ENCODE data around the gene PSMC5.
"Not testable (repeated sequence)": the region's sequence is repeated elsewhere in the genome, so short reads cannot be mapped to it uniquely, and the experiment has no call there.

Gene PSMC5

DNA sequence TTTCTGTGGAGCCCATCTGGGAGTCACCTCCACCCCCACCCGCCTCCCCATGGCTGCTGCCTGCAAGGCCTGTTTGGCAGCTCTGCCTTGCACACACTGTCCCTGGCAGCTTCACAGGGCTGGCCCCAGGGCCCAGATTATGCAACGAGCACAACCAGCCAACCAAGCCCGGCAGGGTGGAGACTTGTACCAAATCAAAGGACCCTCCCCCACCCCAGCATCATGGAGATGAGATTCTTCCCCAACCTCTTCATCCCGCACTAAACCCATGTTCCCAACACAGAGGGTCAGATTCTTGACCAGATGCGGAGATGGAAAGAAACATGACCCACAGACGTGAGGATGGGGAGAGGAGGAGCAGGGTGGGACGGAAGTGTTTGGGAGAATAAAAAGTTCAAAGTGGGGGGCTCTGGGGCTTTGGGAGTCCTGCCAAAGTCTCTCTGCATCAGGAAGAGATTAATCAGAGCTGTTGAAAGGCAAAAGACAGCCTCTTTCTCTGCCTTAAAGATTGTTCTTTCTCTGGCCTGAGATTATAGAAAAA lies 11.5 kb downstream of the PSMC5 start:
- peak; percentile 92 for DNase-seq (ENCODE audit: low spot score)

DNA sequence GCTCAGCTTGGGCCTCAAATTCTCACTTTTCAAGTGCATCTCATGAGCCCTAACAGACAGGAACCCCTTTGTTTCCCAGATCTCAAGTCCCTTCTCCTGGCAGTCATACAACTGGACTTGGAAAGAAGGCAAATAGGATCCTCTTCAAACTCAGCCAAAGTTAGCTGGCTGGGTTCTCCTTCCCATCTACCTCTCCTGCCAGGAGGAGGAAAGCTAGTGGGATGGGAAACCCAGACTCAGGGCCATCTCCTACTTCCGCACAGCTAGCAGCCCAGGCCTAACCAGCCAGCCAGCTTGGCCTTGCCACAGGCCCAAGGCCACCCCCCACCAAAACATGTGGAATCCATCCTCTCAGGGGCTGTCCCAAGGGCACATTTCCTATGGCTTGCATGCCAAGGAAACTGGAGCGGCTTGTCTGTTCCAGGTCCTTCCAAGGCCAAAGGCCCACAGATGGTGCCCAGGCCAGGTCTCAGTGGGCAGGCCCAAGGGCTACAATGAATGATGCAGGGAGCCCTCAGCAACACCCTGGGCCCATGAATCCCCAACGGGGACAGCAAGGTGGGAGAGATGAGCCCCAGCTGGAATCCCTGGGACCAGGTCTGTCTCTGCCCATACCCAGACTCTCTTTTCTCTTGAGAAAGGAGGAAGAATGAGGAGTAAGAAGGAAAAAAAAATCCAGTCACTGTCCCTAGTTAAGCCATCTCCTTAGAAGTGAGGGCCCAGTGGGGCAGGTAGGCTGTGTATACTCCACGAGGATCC lies 13.5 kb downstream of the PSMC5 start:
- DNase-seq (ENCODE audit: low spot score) = peak; percentile 80

DNA sequence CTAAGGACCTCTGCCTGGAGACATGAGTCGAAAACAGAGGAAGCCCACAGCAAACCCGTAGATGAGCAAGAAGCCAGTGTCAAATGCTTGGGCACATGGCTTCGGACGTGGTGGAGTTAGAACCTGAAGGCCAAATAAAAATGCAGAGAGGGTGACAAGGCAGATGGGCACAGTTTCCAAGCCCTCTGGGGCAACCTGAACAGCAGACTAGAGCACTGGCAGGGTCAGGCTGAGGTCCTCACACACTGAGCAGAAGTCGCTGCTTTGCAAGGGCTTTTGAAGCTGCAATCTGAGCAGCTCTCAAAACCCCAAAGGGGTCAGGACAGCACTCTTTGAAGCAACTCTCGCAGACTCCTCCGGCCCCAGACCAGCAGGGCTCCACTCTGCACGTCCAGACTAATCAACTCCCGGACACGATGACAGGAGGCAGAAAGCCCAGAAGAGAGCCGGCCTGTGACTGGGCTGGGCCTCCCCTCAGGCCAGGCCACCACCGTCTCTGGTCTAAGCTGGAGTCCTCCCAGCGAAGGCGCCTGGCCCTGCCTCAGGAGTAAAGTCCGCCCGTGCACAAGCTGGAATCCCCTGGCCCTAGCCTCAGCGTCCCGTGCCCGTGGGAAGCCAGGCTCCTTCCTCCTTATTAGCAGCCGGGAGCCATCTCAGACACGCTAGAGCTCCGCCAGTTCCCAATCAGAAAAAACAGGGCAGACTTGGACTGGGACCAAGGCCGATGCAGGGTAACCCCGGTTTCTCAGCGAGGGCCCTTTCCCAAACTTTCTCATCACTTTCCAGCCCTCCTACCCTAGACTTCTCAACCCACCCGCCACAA lies 14.3 kb downstream of the PSMC5 start:
- DNase-seq (ENCODE audit: low spot score) = peak; percentile 58

DNA sequence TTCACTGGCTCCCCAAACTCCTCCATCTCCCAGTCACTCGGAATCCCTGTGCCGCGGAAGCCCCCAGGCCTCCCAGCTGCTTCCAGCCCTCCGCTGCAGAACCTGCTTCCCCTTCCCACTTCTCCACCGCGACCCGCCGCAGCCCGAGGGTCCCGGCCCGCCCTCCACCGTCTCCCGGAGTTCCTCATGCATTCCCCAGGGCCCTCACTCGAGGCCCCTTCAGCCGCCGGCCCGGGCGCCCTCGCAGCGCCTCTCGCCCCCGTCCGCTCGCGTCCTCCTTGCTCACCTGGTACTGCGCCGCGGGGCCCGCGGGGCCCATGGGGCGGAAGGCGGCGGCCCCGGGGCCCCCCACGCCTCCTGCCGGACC lies 14.9 kb downstream of the PSMC5 start:
- DNase-seq (ENCODE audit: low spot score) = no peak

DNA sequence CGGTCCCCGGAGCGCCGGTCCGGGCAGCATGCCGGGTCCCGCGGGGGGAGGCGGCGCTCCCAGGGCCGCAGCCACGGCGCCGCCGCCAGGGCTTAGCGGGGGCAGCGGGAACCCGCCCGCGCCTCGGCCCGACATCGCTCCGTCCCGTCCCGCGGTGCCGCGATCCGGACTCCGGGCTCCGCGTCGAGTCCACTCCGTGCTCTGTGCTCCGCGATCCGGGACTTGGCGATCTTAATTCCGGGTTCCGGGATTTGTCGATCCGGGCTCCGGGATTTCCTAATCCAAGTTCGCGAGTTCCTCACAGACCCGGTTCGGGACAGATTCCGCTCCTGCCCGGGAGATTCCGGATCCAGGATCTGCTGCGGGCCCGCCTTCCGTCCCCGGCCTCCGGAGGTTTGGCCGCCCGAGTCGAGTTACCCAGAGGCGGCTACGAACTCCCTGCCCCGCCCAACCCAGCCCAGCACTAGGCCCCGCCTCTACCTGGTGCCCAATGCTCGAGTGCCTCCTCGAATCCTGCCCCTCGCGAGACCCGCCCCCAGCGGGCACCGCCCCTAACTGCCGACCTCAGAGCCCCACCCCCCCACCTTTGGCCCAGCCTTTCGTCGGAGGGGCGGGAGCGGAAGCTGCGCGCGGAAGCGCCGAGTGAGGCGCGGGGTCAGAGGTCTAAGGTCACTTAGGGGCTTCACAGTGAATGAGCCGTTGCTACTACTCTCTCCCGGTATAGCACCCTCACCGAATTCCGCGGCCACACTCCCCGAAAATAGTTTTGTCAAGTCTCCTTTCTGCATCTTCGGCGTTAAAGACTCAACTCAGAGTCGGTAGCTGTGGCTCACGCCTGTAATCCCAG lies 15.5 kb downstream of the PSMC5 start, which contains the start of gene SMARCD2:
Gene SMARCD2 (minus strand): TSS at position 146 of the 847 bp plus-strand sequence. CDS start 11 bp downstream, at position 135.
- DNase-seq (ENCODE audit: low spot score) = peak; percentile 97

DNA sequence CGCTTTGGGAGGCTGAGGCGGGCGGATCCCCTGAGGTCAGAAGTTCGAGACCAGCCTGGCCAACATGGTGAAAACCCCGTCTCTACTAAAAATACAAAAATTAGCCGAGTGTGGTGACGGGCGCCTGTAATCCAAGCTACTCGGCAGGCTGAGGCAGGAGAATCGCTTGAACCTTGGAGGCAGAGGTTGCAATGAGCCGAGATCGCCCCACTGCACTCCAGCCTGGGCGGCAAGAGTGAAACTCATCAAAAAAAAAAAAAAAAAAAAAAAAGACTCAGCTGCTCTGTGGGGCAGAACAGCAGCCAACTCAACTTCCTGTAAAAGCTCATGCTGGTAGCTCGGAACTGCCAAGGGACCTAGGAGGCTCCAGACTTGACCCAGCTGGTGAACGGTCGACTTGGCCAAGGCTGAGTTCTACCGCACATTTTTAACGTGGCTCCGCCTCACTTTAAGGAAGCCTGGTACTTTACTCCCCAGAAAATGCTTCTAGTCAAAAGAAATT lies 16.2 kb downstream of the PSMC5 start:
- DNase-seq (ENCODE audit: low spot score) = peak; percentile 62

DNA sequence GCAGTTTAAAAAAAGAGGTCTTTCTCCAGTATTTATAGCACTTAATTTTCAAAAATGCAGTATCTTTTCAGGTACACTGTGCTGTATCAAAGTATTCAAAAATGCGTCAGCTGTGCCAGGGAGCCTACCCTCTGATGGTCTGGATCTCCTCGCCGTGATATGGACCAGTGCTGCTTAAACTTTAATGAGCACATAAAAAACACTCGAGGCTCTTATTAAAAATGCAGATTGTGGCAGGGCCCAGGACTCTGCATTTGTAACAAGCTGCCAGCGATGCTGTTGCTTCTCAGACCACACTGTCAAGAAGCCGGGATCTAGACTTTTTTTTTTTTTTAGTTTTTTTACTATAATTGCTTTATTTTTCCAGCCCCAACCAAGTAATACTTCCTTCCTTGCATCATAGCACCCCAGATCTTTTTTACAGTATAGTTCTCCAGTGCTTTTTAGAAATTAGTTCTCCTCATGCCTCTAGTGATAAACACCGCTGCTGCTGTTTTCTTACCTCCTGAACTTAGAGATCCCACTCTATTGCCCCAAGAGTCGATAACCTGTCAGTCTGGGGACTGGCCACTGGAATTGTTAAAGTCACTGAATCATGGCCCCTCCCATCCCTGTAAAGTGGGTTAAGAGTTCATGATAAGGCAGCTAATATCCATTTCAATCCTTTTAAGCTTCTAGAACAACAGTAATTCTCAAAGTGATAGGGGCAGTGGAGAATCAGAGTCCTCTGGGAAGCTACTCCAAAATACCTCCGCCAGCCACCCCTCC lies 16.9 kb downstream of the PSMC5 start:
- DNase-seq (ENCODE audit: low spot score) = no peak

DNA sequence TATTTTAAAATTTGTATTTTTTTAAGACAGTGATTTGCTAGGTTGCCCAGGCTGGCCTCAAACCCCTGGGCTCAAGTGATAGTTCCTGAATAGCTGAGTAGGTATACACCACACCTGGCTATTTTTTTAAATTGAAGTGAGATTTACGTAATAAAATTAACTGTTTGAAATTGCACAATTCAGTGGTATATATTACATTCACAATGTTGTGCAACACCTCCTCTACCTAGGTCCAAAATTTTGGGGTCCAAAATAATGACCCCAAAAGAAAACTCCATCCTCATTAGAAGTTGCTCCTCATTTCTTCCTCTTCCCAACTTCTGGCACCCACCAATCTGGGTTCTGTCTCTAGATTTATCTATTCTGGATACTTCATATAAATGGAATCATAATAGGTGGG lies 18.3 kb downstream of the PSMC5 start:
- no peak for DNase-seq (ENCODE audit: low spot score)

DNA sequence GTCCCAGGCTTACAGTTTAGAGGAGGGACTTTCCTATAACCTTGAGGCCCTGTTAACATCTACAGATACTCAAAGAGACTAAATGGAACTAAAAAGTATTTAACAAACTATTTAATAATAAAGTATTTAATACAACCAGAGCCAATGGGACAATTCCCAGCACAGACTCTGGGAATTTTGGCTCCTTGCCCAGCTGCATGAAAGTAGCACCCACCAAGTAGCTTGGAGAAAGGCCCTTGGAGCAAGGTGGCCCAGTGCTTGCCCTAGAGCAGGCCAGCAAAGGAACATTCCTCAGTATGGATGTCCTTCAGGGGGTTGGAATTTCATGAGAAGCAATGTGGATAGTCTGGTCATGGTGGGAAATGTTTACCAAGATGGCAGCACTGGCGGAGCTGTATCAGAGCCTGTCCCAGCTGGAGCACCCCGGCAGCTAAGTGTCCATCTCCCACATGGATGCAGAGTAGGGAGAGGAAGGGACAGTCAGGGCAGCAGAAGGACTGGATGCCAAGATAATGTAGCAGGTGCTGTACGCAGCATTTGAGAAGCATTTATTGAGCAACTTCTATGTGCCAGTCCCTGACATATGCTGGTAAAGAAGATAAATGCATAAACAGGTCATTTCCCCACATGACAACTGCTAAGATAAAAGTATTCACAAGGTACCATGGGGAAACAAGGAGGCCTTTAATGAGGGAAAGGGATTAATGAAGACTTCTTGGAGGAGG lies 20.5 kb downstream of the PSMC5 start:
- DNase-seq (ENCODE audit: low spot score) = no peak

DNA sequence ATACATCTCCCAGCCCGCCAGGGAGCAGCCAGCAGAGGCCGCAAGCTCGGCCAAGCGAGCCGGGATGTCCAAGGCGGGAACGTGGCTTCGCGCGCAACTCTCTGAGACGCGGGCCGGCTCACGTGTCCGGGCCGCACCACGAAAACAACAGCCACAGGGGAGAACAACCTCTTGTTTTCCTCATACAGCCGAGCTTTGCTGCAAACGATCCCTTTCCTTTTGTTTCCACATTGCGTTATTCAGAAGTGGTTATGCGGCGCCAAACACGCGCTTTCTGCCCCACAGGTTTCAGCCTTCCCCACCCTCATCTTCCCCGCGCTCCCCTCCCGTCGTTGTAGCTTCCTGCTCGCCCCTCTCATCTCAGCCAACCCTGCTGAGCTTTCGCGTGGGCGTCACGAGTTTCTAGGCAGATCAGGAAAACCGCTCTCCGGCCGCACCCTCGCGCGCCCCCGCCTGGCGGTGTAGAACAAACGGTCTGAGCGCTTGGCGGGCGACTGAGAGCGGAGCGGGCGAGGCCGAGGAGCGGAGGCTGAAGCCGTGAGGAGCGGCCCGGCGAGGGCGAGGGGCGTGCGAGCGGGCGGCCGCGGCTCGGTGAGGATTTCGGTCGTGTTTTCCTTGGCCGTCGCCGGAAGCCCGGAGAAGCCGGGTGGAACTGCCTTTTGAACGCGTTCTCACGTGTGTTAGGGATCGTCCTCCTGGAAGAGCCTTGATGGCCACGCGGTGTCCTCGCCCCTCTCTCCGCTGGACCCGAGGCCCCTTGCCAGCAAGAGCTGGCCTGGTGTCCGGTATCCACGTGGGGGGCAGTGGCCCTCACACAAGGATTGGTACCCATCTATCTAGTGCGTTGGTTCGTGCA lies 21.8 kb downstream of the PSMC5 start:
- peak; percentile 86 for DNase-seq (ENCODE audit: low spot score)

DNA sequence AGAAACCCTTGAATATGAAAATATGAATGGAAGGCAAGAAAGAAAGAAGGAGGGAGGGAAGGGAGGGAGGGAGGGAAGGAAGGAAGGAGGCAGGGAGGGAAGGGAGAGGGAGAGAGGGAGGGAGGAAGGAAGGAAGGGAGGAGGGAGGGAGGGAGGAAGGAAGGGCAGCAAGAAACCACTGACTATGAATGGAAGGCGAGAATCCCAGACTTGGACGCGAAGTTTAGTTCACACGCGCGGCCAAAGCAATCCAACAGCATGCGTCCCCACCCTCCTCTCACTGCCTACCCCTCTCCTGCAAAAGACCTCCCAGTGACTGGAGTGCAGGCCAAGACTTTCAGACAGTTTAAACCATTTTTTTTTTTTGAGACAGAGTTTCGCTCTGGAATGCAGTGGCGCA lies 23.2 kb downstream of the PSMC5 start:
- DNase-seq (ENCODE audit: low spot score) = no peak

DNA sequence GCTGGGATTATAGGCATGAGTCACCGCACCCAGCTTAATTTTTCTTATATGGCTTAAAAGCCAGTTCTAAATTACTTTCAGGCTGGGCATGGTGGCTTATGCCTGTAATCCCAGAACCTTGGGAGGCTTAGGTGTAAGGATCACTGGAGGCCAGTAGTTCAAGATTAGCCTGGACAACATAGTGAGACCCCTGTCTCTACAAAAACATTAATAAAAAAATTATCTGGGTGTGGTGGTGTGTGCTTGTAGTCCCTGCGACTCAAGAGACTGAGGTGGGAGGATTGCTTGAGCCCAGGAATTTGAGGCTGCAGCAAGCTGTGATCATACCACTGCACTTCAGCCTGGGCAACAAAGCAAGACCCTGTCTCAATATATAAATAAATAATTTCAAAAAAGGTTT lies 26.0 kb downstream of the PSMC5 start:
- DNase-seq (ENCODE audit: low spot score) = no peak

DNA sequence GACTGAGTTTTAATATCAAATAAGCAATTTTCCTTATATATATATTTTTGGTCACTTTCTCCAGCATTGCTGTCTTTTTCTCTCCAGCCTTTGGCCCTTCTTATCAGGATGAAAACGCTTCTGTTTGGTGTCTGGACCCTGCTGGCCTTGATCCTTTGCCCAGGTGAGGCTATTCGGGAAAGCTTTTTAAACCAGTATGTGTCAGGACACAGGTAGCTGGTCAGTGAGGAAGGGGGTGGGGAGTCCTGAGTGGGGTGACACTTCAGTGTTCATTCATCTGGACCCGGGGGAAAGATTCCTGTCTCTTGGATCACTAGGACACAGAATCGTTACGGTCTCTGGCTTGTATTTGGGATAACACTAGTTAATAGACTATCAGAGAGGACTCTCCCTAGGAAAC lies 27.5 kb downstream of the PSMC5 start:
- no peak for DNase-seq (ENCODE audit: low spot score)

DNA sequence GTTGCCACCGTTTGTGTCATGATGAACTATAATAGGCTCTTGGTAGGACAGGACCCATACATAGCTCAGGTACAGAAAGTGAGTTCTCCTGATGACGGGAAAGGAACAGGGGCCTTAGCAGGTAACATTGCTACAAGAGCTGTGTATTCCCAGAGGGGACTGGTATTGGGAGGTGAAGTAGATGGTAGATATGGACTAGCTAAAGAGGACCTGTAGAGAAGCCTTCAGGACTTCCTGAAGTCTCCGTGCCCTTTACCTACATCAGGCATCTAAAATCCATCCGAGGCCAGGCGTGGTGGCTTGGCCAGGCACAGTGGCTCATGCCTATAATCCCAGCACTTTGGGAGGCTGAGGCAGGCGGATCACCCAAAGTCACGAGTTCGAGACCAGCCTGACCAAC lies 28.0 kb downstream of the PSMC5 start:
- no peak for DNase-seq (ENCODE audit: low spot score)

DNA sequence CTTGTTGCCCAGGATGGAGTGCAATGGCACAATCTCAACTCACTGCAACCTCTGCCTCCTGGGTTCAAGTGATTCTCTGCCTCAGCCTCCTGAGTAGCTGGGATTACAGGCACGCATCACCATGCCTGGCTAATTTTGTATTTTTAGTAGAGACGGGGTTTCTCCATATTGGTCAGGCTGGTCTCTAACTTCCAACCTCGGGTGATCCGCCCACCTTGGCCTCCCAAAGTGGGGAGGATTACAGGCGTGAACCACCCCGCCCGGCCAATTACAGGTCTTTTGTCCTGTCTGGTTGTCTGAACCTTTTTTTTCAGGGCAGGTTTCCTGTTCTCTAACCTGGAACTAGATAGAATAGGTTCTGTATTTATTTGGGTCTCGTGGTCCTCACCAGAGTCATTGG lies 29.2 kb downstream of the PSMC5 start:
- not testable (repeated sequence) for DNase-seq (ENCODE audit: low spot score)

DNA sequence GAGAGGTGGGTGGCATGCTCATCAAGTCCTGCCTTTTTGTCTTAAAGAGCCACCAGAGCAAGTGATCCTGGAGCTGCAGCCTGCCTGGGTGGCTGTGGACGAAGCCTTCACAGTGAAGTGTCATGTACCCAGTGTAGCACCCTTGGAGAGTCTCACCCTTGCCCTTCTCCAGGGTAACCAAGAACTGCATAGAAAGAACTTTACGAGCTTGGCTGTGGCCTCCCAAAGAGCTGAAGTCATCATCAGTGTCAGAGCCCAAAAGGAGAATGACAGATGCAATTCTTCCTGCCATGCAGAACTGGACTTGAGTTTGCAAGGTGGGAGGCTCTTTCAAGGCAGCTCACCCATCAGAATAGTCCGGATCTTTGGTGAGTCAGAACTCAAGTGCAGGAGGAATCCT lies 32.0 kb downstream of the PSMC5 start:
- DNase-seq (ENCODE audit: low spot score) = no peak

DNA sequence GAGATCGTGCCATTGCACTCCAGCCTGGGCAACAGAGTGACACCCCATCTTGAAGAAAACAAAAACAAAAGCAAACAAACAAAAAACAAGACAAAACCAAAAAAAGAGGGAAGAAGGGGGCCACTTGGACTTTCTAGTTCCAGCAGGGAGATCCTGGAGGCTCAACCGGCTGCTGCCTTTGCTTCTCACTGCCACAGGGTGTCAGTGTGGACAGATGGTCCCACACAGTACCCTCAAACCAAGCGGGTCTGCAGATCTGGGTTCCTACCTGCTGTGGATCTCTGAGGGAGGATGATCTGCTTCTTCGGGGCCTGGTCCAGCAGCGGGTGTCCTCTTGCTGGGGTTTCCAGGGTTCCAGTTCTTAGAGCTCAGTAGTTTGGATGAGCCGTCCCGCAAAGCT lies 39.4 kb downstream of the PSMC5 start:
- not testable (repeated sequence) for DNase-seq (ENCODE audit: low spot score)

DNA sequence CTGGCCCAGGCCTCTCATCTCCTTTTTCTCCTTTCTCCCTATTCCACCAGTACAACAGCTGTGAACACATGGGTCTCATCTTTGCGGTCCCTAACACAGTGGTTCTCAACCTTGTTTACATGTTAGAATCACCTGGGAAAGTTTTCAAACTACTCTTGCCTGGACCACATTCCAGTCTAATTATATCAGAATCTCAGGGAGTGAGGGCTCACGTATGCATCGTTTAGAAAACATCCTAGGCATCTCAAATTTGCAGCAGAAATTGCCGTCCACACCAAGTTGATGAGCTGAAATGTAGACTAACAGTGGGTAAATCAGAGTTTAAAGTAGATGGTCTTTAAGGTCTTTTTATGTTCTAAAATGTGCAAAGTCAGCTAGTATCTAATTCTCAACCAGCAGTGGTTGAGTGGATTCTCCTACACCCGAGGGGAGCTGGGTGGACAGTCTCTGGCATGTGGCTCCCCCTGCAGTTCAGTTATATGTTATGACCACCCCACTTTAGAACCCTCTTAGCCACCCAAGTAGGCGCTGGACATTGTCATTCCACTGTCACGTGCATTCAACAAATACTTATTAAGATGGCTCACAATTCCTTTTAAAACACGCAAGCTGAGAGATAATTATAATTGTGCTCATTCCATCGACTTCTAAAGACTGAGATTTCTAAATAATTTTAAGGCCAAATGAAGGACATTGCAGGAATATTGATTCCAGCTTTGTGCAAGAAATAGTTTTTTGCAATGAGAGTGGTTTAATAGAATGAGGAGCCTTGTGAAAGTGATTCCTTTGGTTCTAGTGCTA lies 42.5 kb downstream of the PSMC5 start:
- DNase-seq (ENCODE audit: low spot score) = not testable (repeated sequence)

DNA sequence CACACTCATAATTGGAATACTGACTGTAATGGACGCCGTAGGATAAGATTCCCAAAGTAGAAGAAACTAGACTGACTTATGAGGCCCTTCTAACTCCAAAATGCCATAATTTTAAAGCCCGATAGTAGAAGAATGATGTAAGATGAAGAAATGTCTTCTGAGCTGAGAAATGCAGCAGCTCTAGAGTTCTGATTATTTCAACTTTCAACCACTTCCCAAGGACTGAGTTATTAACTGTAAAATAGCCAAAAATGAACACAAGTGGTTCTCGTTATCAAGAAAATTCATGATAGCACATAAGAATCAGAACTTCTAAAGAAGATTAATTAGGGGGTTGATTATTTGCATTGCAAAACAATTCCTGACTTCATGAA lies 43.0 kb downstream of the PSMC5 start:
- not testable (repeated sequence) for DNase-seq (ENCODE audit: low spot score)
